WTC11 (cell line): ENCODE measurements around the gene DAP3. TPM values are rescaled to one million over a fixed set of nuclear protein-coding genes. Genes with fewer than 3 reads are reported as not detected.
"Not testable (repeated sequence)": the region's sequence is repeated elsewhere in the genome, so short reads cannot be mapped to it uniquely, and the experiment has no call there.

ENCODE experiments used
- ATAC-seq: fragments of 200-7000 bp; cut with Tn5 transposase; 2 replicates; pipeline ENCODE4 v1.10.0; 2021; ENCODE audit warnings: mild to moderate bottlenecking, moderate library complexity
- CTCF ChIA-PET: fragments of 300-600 bp; sonication (Branson Sonifier 250); formaldehyde crosslinking; loops from one replicate; lab custom pipeline; 2021; ENCODE audit warnings: antibody characterized with exemption; lab: Charles Lee
- POLR2A ChIA-PET: fragments of 350-600 bp; sonication (Branson Sonifier 250); formaldehyde crosslinking; loops from one replicate; lab custom pipeline; 2021; ENCODE audit warnings: antibody characterized with exemption; lab: Charles Lee
- DNase-seq: peaks from one replicate; pipeline ENCODE4 v3.0.0; 2021; ENCODE audit warnings: low spot score
- H3K27ac Mint-ChIP-seq: 2 replicates; pipeline ENCODE4 v1.8.0; 2021; ENCODE audit warnings: mixed read lengths
- H3K27me3 Mint-ChIP-seq: 2 replicates; pipeline ENCODE4 v1.8.0; 2021; ENCODE audit warnings: low read depth, mild to moderate bottlenecking, moderate library complexity, mixed read lengths
- H3K36me3 Mint-ChIP-seq: 2 replicates; pipeline ENCODE4 v1.8.0; 2021; ENCODE audit warnings: mixed read lengths
- H3K4me1 Mint-ChIP-seq: 2 replicates; pipeline ENCODE4 v1.8.0; 2022; ENCODE audit warnings: mixed read lengths
- H3K4me3 Mint-ChIP-seq: 2 replicates; pipeline ENCODE4 v1.8.0; 2021; ENCODE audit warnings: mild to moderate bottlenecking, moderate library complexity, mixed read lengths
- H3K9me3 Mint-ChIP-seq: 2 replicates; pipeline ENCODE4 v1.8.0; 2021; ENCODE audit warnings: mixed read lengths
- ARID4B ChIP-seq: sonication (generic); formaldehyde crosslinking; IDR thresholded peaks from 2 replicates; pipeline ENCODE4 v1.8.0; 2023; ENCODE audit warnings: missing genetic modification reagents, mild to moderate bottlenecking, borderline replicate concordance
- ATF6 ChIP-seq: sonication (generic); formaldehyde crosslinking; IDR thresholded peaks from 2 replicates; pipeline ENCODE4 v1.8.1; 2023; ENCODE audit warnings: mild to moderate bottlenecking, missing genetic modification reagents
- JAZF1 ChIP-seq: fragments of 250-450 bp; sonication (Bioruptor Pico); IDR thresholded peaks from 2 replicates; pipeline ENCODE4 v1.9.0; 2021; ENCODE audit warnings: moderate library complexity, mild to moderate bottlenecking, inconsistent platforms
- NR1H2 ChIP-seq: sonication (generic); formaldehyde crosslinking; IDR thresholded peaks from 2 replicates; pipeline ENCODE4 v1.9.0; 2021; ENCODE audit warnings: mild to moderate bottlenecking, moderate library complexity, missing genetic modification reagents
- OVOL2 ChIP-seq: fragments of 250-450 bp; sonication (Bioruptor Pico); IDR thresholded peaks from 2 replicates; pipeline ENCODE4 v1.9.0; 2021; ENCODE audit warnings: mild to moderate bottlenecking, borderline replicate concordance
- SOX15 ChIP-seq: fragments of 250-450 bp; sonication (Bioruptor Pico); IDR thresholded peaks from 2 replicates; pipeline ENCODE4 v1.9.0; 2021; ENCODE audit warnings: mild to moderate bottlenecking
- USF2 ChIP-seq: sonication (generic); formaldehyde crosslinking; IDR thresholded peaks from 2 replicates; pipeline ENCODE4 v1.8.1; 2023; ENCODE audit warnings: mild to moderate bottlenecking, missing genetic modification reagents, moderate library complexity
- ZNF121 ChIP-seq: sonication (generic); formaldehyde crosslinking; IDR thresholded peaks from 2 replicates; pipeline ENCODE4 v1.8.0; 2023; ENCODE audit warnings: missing genetic modification reagents
- ZNF219 ChIP-seq: sonication (generic); formaldehyde crosslinking; IDR thresholded peaks from 2 replicates; pipeline ENCODE4 v1.8.0; 2023; ENCODE audit warnings: missing genetic modification reagents, mild to moderate bottlenecking, borderline replicate concordance
- ZNF232 ChIP-seq: sonication (generic); formaldehyde crosslinking; IDR thresholded peaks from 2 replicates; pipeline ENCODE4 v1.8.0; 2022; ENCODE audit warnings: mild to moderate bottlenecking, missing genetic modification reagents
- ZNF532 ChIP-seq: fragments of 250-450 bp; sonication (Bioruptor Pico); IDR thresholded peaks from 2 replicates; pipeline ENCODE4 v1.9.0; 2021; ENCODE audit warnings: mild to moderate bottlenecking, borderline replicate concordance
- ZNF671 ChIP-seq: fragments of 250-450 bp; sonication (Bioruptor Pico); IDR thresholded peaks from 2 replicates; pipeline ENCODE4 v1.8.0; 2021; ENCODE audit warnings: mild to moderate bottlenecking
- total RNA-seq: library from RNA; stranded (reverse); gene quantifications from 3 replicates; pipeline ENCODE4 v1.2.3, GENCODE V29; 2021

Gene DAP3
- total RNA-seq, 1 experiment from 2014 or later = 109 TPM

- ATAC-seq = no peak
- CTCF ChIA-PET = no interaction called here
Measured at GRCh38 chr1:155678027-155678426, 10.9 kb upstream of the DAP3 start.

GRCh38 chr1:155678992-155679391, 9.9 kb upstream of the DAP3 start:
- CTCF ChIA-PET, H3K27me3 Mint-ChIP-seq, DNase-seq, H3K4me1 Mint-ChIP-seq, POLR2A ChIA-PET, H3K27ac Mint-ChIP-seq, ATAC-seq, H3K4me3 Mint-ChIP-seq, H3K9me3 Mint-ChIP-seq: not testable (repeated sequence)
- H3K36me3 Mint-ChIP-seq = peaks cover 55% of the 10 kb centered on the region

More at GRCh38 chr1:155678027-155678426, 10.9 kb upstream of the DAP3 start:
- POLR2A ChIA-PET = no interaction called here
- Mint-ChIP-seq H3K4me3 (no peak overlapping the region), H3K4me1 (no peaks in the 10 kb centered on the region), H3K27me3 (no peaks in the 10 kb centered on the region), H3K9me3 (no peaks in the 10 kb centered on the region), H3K36me3 (peaks cover 59% of the 10 kb centered on the region), H3K27ac (no peak overlapping the region)
- no peak for TF ChIP-seq ZNF121 (CRISPR knock-in tag)
- TF ChIP-seq JAZF1 = no peak
- TF ChIP-seq ZNF671 (CRISPR knock-in tag) = no peak
- TF ChIP-seq ZNF232 = no peak
- no peak for TF ChIP-seq ATF6 (CRISPR knock-in tag)
- TF ChIP-seq ZNF532 (CRISPR knock-in tag) = no peak
- no peak for DNase-seq

GRCh38 chr1:155680531-155680930, 8.4 kb upstream of the DAP3 start:
- Mint-ChIP-seq H3K4me3 (no peak overlapping the region), H3K27ac (no peak overlapping the region), H3K27me3 (no peaks in the 10 kb centered on the region), H3K4me1 (no peaks in the 10 kb centered on the region), H3K9me3 (no peaks in the 10 kb centered on the region), H3K36me3 (peaks cover 44% of the 10 kb centered on the region)
- CTCF ChIA-PET = interaction anchor here (0.7 kb wide), 1 partner anchor 430 kb away, joined by 3 read pairs; no protein-coding TSS in a partner anchor
- DNase-seq = no peak
- TF ChIP-seq SOX15 (no peak), USF2 (CRISPR knock-in tag) (no peak), ZNF219 (CRISPR knock-in tag) (no peak), NR1H2 (no peak), ARID4B (CRISPR knock-in tag) (no peak), OVOL2 (no peak)
- POLR2A ChIA-PET = no interaction called here
- no peak for ATAC-seq
